Measurements from ENCODE around the gene SLN.
A peak's percentile ranks its signal among the peaks of the same experiment; 100 is the strongest.

SLN gene

GRCh38 chr11:107699371-107700285, 12.2 kb downstream of the SLN start:
- Histone ChIP-seq H2AK5ac (ENCODE audit: low read length) (no peak overlapping the region), H3K4me3 (ENCODE audit: low read length) (no peak overlapping the region), H2BK5ac (ENCODE audit: low read length) (no peak overlapping the region), H3K4me2 (ENCODE audit: low read length) (no peak overlapping the region), H3K36me3 (ENCODE audit: control insufficient read depth, insufficient read depth, low read length) (no peaks in the 10 kb centered on the region), H3K23ac (ENCODE audit: low read length) (no peak overlapping the region), H3K56ac (ENCODE audit: low read length) (no peak overlapping the region), H3K79me1 (ENCODE audit: low read length) (no peaks in the 10 kb centered on the region), H3K4ac (ENCODE audit: low read depth, low read length) (no peak overlapping the region), H3K18ac (ENCODE audit: low read length) (no peak overlapping the region), H4K8ac (ENCODE audit: low read depth, low read length) (no peak overlapping the region), H2BK15ac (replicated peaks; ENCODE audit: low read depth) (no peak overlapping the region), H2BK120ac (ENCODE audit: low read depth, low read length) (no peak overlapping the region), H3K27ac (ENCODE audit: low read depth, low read length) (no peak overlapping the region), H3K9ac (ENCODE audit: low read length) (no peak overlapping the region), H3K79me2 (ENCODE audit: control insufficient read depth, insufficient read depth, low read length) (no peaks in the 10 kb centered on the region), H3K27me3 (ENCODE audit: insufficient read depth, low read length, poor library complexity) (no peaks in the 10 kb centered on the region), H4K5ac (ENCODE audit: low read length) (no peak overlapping the region), H3K4me1 (ENCODE audit: control insufficient read depth, low read depth, low read length) (no peaks in the 10 kb centered on the region)
- no CpG with 5 or more reads among the region's 15 CpGs for WGBS (ENCODE audit: extremely low coverage, insufficient coverage, low lambda C conversion rate)
- no peak for DNase-seq

GRCh38 chr11:107697291-107697690, 14.6 kb downstream of the SLN start:
- no peak overlapping the region for H3K56ac ChIP-seq (ENCODE audit: low read length)

GRCh38 chr11:107696140-107696539, 15.7 kb downstream of the SLN start:
- Histone ChIP-seq H2AK5ac (ENCODE audit: low read length) (no peak overlapping the region), H4K8ac (ENCODE audit: low read depth, low read length) (no peak overlapping the region), H3K4me1 (ENCODE audit: control insufficient read depth, low read depth, low read length) (no peaks in the 10 kb centered on the region), H3K4me3 (ENCODE audit: low read length) (no peak overlapping the region), H3K4me2 (ENCODE audit: low read length) (no peak overlapping the region), H3K9ac (ENCODE audit: low read length) (no peak overlapping the region), H2BK15ac (replicated peaks; ENCODE audit: low read depth) (no peak overlapping the region), H3K23ac (ENCODE audit: low read length) (no peak overlapping the region), H4K5ac (ENCODE audit: low read length) (no peak overlapping the region), H3K27me3 (ENCODE audit: insufficient read depth, low read length, poor library complexity) (no peaks in the 10 kb centered on the region), H3K4ac (ENCODE audit: low read depth, low read length) (no peak overlapping the region), H3K18ac (ENCODE audit: low read length) (no peak overlapping the region), H2BK5ac (ENCODE audit: low read length) (no peak overlapping the region), H3K79me1 (ENCODE audit: low read length) (no peaks in the 10 kb centered on the region), H2BK120ac (ENCODE audit: low read depth, low read length) (no peak overlapping the region), H3K36me3 (ENCODE audit: control insufficient read depth, insufficient read depth, low read length) (no peaks in the 10 kb centered on the region), H3K79me2 (ENCODE audit: control insufficient read depth, insufficient read depth, low read length) (no peaks in the 10 kb centered on the region), H3K27ac (ENCODE audit: low read depth, low read length) (no peak overlapping the region), H3K56ac (ENCODE audit: low read length) (no peak overlapping the region)
- DNase-seq = peak; percentile 90
- WGBS (ENCODE audit: extremely low coverage, insufficient coverage, low lambda C conversion rate) = no CpG with 5 or more reads among the region's 1 CpG

More at GRCh38 chr11:107697291-107697690, 14.6 kb downstream of the SLN start:
- Histone ChIP-seq H3K9ac (ENCODE audit: low read length) (no peak overlapping the region), H3K4me2 (ENCODE audit: low read length) (no peak overlapping the region), H3K79me2 (ENCODE audit: control insufficient read depth, insufficient read depth, low read length) (no peaks in the 10 kb centered on the region), H3K36me3 (ENCODE audit: control insufficient read depth, insufficient read depth, low read length) (no peaks in the 10 kb centered on the region), H4K5ac (ENCODE audit: low read length) (no peak overlapping the region), H3K27ac (ENCODE audit: low read depth, low read length) (no peak overlapping the region), H2BK5ac (ENCODE audit: low read length) (no peak overlapping the region), H2AK5ac (ENCODE audit: low read length) (no peak overlapping the region), H2BK15ac (replicated peaks; ENCODE audit: low read depth) (no peak overlapping the region), H3K23ac (ENCODE audit: low read length) (no peak overlapping the region), H3K79me1 (ENCODE audit: low read length) (no peaks in the 10 kb centered on the region), H2BK120ac (ENCODE audit: low read depth, low read length) (no peak overlapping the region), H4K8ac (ENCODE audit: low read depth, low read length) (no peak overlapping the region), H3K18ac (ENCODE audit: low read length) (no peak overlapping the region), H3K4me1 (ENCODE audit: control insufficient read depth, low read depth, low read length) (no peaks in the 10 kb centered on the region), H3K4me3 (ENCODE audit: low read length) (no peak overlapping the region), H3K4ac (ENCODE audit: low read depth, low read length) (no peak overlapping the region), H3K27me3 (ENCODE audit: insufficient read depth, low read length, poor library complexity) (no peaks in the 10 kb centered on the region)
- no peak for DNase-seq
- WGBS (ENCODE audit: extremely low coverage, insufficient coverage, low lambda C conversion rate) = no CpG with 5 or more reads among the region's 6 CpGs

DNA sequence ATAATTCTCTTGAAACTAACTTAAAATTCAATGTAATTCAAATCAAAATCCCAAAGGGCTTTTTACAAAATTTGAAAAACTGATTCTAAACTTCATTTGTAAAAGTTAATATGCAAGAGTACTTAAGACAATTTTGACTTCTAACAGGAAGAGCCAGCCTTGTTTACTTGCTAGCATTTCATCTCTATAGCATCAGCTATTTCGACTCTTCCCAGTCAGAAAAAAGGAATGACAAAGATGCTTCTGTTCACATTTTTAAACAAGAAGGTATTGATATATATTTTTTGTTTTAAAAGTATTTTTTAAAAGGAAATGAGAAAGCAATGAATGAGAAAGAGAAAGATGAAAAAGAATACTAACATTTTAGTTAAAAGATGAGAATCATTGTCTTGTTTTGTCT, 16.4 kb downstream of the SLN start:
- H3K79me2 ChIP-seq (ENCODE audit: control insufficient read depth, insufficient read depth, low read length) = no peaks in the 10 kb centered on the region
- H3K4me2 ChIP-seq (ENCODE audit: low read length) = no peak overlapping the region
- H3K56ac ChIP-seq (ENCODE audit: low read length) = no peak overlapping the region
- no peaks in the 10 kb centered on the region for H3K79me1 ChIP-seq (ENCODE audit: low read length)
- no peak overlapping the region for H4K5ac ChIP-seq (ENCODE audit: low read length)
- peak; percentile 27 for DNase-seq
- no peak overlapping the region for H2AK5ac ChIP-seq (ENCODE audit: low read length)
- no peaks in the 10 kb centered on the region for H3K36me3 ChIP-seq (ENCODE audit: control insufficient read depth, insufficient read depth, low read length)
- no CpG with 5 or more reads among the region's 1 CpG for WGBS (ENCODE audit: extremely low coverage, insufficient coverage, low lambda C conversion rate)
- no peak overlapping the region for H3K4me3 ChIP-seq (ENCODE audit: low read length)
- H3K18ac ChIP-seq (ENCODE audit: low read length) = no peak overlapping the region
- H3K4ac ChIP-seq (ENCODE audit: low read depth, low read length) = no peak overlapping the region
- no peak overlapping the region for H3K23ac ChIP-seq (ENCODE audit: low read length)
- H3K27ac ChIP-seq (ENCODE audit: low read depth, low read length) = no peak overlapping the region
- H3K27me3 ChIP-seq (ENCODE audit: insufficient read depth, low read length, poor library complexity) = no peaks in the 10 kb centered on the region
- no peak overlapping the region for H2BK120ac ChIP-seq (ENCODE audit: low read depth, low read length)
- no peaks in the 10 kb centered on the region for H3K4me1 ChIP-seq (ENCODE audit: control insufficient read depth, low read depth, low read length)
- no peak overlapping the region for H2BK15ac ChIP-seq (replicated peaks; ENCODE audit: low read depth)
- H3K9ac ChIP-seq (ENCODE audit: low read length) = no peak overlapping the region
- H4K8ac ChIP-seq (ENCODE audit: low read depth, low read length) = no peak overlapping the region
- H2BK5ac ChIP-seq (ENCODE audit: low read length) = no peak overlapping the region

DNA sequence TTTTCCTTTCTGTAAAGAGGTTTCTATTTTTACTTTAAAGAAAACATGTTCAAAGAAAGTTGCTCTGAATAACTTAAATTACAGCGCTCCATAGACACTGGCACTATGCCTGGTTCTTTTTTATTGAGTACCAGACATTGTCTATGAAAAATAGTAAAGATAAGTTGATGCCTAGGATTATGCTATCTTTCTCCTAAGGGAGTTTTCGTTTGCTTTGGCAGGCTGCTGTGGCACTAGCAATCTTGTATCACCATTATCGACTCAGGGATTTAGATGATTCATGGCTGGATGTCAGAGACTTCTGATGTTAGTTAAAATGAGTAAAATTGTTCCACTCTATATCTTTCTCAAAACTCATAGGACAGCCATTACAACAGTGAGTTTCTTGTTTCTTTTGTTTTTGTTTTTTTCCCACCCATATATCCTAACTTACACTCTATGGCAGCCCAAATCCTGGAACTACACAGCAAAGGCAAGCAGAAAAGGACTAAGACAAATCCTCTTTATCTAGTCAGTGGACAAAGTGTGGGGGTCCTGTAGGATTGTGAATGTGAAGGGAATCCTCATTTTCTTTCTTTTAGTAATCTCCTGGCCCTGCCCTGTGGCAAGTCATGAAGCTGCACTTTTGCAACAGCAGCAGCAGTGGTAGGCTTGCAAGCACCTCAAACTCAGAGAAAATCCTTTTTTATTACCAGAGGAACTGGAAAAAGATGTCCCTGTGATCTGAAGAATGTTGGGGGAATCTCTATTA, 20.7 kb downstream of the SLN start:
- no peak overlapping the region for H2BK15ac ChIP-seq (replicated peaks; ENCODE audit: low read depth)
- H3K4me3 ChIP-seq (ENCODE audit: low read length) = no peak overlapping the region
- H3K4me2 ChIP-seq (ENCODE audit: low read length) = no peak overlapping the region
- no peak overlapping the region for H3K27ac ChIP-seq (ENCODE audit: low read depth, low read length)
- H3K9ac ChIP-seq (ENCODE audit: low read length) = no peak overlapping the region
- H4K5ac ChIP-seq (ENCODE audit: low read length) = no peak overlapping the region
- no peaks in the 10 kb centered on the region for H3K79me2 ChIP-seq (ENCODE audit: control insufficient read depth, insufficient read depth, low read length)
- H2BK120ac ChIP-seq (ENCODE audit: low read depth, low read length) = no peak overlapping the region
- no peak overlapping the region for H3K18ac ChIP-seq (ENCODE audit: low read length)
- H4K8ac ChIP-seq (ENCODE audit: low read depth, low read length) = no peak overlapping the region
- no peaks in the 10 kb centered on the region for H3K4me1 ChIP-seq (ENCODE audit: control insufficient read depth, low read depth, low read length)
- H3K23ac ChIP-seq (ENCODE audit: low read length) = no peak overlapping the region
- DNase-seq = no peak
- no peak overlapping the region for H3K56ac ChIP-seq (ENCODE audit: low read length)
- H3K79me1 ChIP-seq (ENCODE audit: low read length) = no peaks in the 10 kb centered on the region
- H3K36me3 ChIP-seq (ENCODE audit: control insufficient read depth, insufficient read depth, low read length) = no peaks in the 10 kb centered on the region
- H3K27me3 ChIP-seq (ENCODE audit: insufficient read depth, low read length, poor library complexity) = no peaks in the 10 kb centered on the region
- H2AK5ac ChIP-seq (ENCODE audit: low read length) = no peak overlapping the region
- H3K4ac ChIP-seq (ENCODE audit: low read depth, low read length) = no peak overlapping the region
- no peak overlapping the region for H2BK5ac ChIP-seq (ENCODE audit: low read length)
- WGBS (ENCODE audit: extremely low coverage, insufficient coverage, low lambda C conversion rate) = no CpG with 5 or more reads among the region's 3 CpGs
